ENCODE results near the gene DDX1. TPM values are rescaled to one million over a fixed set of nuclear protein-coding genes. Genes with fewer than 3 reads are reported as not detected.
A peak's percentile ranks its signal among the peaks of the same experiment; 100 is the strongest.

DDX1 gene
- total and polyA plus RNA-seq, 12 donors = 39.4 to 122 (median 77.2) TPM

GRCh38 chr2:15650616-15651366 lies 59.1 kb downstream of the DDX1 start:
- Histone ChIP-seq H3K27ac (no peak overlapping the region), H3K9me3 (replicated peaks in 1 of 3) (no peaks in the 10 kb centered on the region), H3K36me3 (replicated peaks in 1 of 2) (no peaks in the 10 kb centered on the region), H3K4me1 (replicated peaks in 1 of 2) (no peaks in the 10 kb centered on the region), H3K27me3 (no peaks in the 10 kb centered on the region), H3K4me3 (no peak overlapping the region)
- peak in 1 of 7 donors; percentile 30 for DNase-seq
- WGBS, 4 donors = 81 to 91% (median 87%) methylated on average over 8 to 11 of the region's 11 CpGs
- TF ChIP-seq POLR2A (IDR thresholded peaks at IDR 0.05) = no peak
- TF ChIP-seq, protein P1, sequence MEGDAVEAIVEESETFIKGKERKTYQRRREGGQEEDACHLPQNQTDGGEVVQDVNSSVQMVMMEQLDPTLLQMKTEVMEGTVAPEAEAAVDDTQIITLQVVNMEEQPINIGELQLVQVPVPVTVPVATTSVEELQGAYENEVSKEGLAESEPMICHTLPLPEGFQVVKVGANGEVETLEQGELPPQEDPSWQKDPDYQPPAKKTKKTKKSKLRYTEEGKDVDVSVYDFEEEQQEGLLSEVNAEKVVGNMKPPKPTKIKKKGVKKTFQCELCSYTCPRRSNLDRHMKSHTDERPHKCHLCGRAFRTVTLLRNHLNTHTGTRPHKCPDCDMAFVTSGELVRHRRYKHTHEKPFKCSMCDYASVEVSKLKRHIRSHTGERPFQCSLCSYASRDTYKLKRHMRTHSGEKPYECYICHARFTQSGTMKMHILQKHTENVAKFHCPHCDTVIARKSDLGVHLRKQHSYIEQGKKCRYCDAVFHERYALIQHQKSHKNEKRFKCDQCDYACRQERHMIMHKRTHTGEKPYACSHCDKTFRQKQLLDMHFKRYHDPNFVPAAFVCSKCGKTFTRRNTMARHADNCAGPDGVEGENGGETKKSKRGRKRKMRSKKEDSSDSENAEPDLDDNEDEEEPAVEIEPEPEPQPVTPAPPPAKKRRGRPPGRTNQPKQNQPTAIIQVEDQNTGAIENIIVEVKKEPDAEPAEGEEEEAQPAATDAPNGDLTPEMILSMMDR (IDR thresholded peaks at IDR 0.05) = no peak
- intact Hi-C loops (cut with DNase I) = no loop called here

- 94 to 98% (median 95%) methylated on average over 7 of the region's 7 CpGs for WGBS, 4 donors
- Histone ChIP-seq H3K36me3 (replicated peaks in 1 of 2) (no peaks in the 10 kb centered on the region), H3K4me3 (no peak overlapping the region), H3K4me1 (replicated peaks in 1 of 2) (no peaks in the 10 kb centered on the region), H3K27me3 (no peaks in the 10 kb centered on the region), H3K27ac (no peak overlapping the region), H3K9me3 (replicated peaks in 1 of 3) (no peaks in the 10 kb centered on the region)
- TF ChIP-seq, protein P1 (IDR thresholded peaks at IDR 0.05) = no peak
- no peak for TF ChIP-seq POLR2A (IDR thresholded peaks at IDR 0.05)
- no peak for DNase-seq
- intact Hi-C loops (cut with DNase I) = no loop called here
Observed at GRCh38 chr2:15651367-15651727, 59.7 kb downstream of the DDX1 start.

DNA sequence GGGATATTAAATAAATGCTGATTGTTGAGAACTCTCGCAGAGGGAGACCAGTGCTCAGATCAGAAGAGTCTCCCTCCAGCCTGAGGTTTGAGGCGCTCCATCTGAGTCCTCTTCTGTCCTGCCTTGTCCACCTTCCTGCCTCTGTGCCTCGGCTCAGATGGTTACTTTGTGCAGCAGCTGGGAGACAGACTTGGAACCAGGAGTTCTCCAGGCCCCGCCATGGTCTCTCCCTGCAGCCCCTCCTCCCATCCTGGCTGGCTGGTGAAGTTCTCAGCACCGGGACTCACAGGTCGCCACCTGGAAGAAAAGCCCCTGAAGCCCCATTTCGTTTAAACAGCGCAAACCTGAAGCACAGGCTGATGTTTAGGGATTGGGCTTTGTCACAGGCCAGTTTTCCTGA lies 60.6 kb downstream of the DDX1 start:
- H3K9me3 ChIP-seq (replicated peaks in 1 of 3) = no peaks in the 10 kb centered on the region
- no peaks in the 10 kb centered on the region for H3K36me3 ChIP-seq (replicated peaks in 1 of 2)
- 83 to 95% (median 91%) methylated on average over 6 to 8 of the region's 8 CpGs for WGBS, 4 donors
- H3K27ac ChIP-seq = no peak overlapping the region
- H3K4me3 ChIP-seq = no peak overlapping the region
- no peaks in the 10 kb centered on the region for H3K27me3 ChIP-seq
- TF ChIP-seq POLR2A (IDR thresholded peaks at IDR 0.05) = no peak
- TF ChIP-seq, protein P1 (IDR thresholded peaks at IDR 0.05) = no peak
- intact Hi-C loops (cut with DNase I) = no loop called here
- peak in 1 of 7 donors; percentile 23 for DNase-seq
- H3K4me1 ChIP-seq (replicated peaks in 1 of 2) = no peaks in the 10 kb centered on the region

DNA sequence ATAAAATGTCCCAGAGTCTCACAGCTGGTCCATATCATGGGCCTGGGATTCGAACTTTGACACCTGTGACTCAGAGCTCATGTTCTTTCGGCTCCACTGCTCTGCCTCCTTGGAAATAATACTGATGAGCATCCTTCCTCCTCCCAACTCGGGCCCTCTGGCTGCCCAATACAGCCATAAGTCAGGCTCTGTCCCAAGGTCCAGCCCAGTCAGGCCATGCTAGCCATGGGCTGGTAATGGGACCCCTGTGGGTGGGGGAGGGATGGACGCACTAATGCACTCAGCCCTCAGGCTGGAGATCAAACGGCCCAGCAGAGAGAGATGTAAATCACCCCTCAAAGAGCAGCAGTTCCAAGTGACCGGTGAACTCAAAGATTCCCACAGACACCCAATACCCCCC lies 61.1 kb downstream of the DDX1 start:
- no peaks in the 10 kb centered on the region for H3K36me3 ChIP-seq (replicated peaks in 1 of 2)
- no peak overlapping the region for H3K27ac ChIP-seq
- no peak for TF ChIP-seq POLR2A (IDR thresholded peaks at IDR 0.05)
- TF ChIP-seq, protein P1 (IDR thresholded peaks at IDR 0.05) = no peak
- WGBS, 4 donors = 55 to 73% (median 61%) methylated on average over 6 of the region's 6 CpGs
- no peak overlapping the region for H3K4me3 ChIP-seq
- peak in 1 of 7 donors; percentile 23 for DNase-seq
- no peaks in the 10 kb centered on the region for H3K27me3 ChIP-seq
- intact Hi-C loops (cut with DNase I) = no loop called here
- no peaks in the 10 kb centered on the region for H3K4me1 ChIP-seq (replicated peaks in 1 of 2)
- no peaks in the 10 kb centered on the region for H3K9me3 ChIP-seq (replicated peaks in 1 of 3)

All from adrenal gland (tissue), 12 donors.